GM12864 (cell line): ENCODE data around the gene BTNL2.
"Not testable (repeated sequence)": the region's sequence is repeated elsewhere in the genome, so short reads cannot be mapped to it uniquely, and the experiment has no call there.

Source experiments
- DNase-seq: peaks from one replicate; pipeline ENCODE4 v3.0.0-alpha.2; 2011; ENCODE audit warnings: low read depth
- H3K4me3 ChIP-seq: 2 replicates; pipeline ENCODE4 v1.5.1; 2011; ENCODE audit warnings: mild to moderate bottlenecking, low read depth, low read length, control low read depth
- TF ChIP-seq, protein P1 (sequence below): IDR thresholded peaks from 2 replicates; pipeline ENCODE4 v1.5.1; 2011; ENCODE audit warnings: low read depth, mild to moderate bottlenecking, moderate library complexity, low read length, control low read depth, inconsistent platforms; ENCODE audit errors: missing control alignments

The BTNL2 gene

DNA sequence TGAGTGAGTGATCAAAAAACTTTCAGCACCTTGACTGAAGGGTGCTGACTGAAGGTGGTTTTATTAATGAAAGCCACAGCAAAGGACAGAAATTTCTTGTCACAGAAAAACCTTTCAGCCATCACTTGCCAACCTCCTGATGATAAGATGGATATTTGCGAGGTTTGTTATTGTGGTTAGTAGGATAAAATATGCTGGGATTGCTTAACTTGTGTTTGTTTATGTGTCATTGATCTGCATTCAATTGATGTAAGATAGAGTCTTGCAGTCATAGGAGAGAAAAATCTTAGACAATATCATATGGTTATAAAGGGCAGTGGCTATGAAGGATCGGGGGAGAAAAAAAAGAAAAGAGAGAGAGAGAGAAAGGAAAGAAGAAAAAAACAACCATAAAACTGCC lies 36.5 kb downstream of the BTNL2 start:
- no peak for DNase-seq
- H3K4me3 ChIP-seq: no peak overlapping the region
- TF ChIP-seq, protein P1, sequence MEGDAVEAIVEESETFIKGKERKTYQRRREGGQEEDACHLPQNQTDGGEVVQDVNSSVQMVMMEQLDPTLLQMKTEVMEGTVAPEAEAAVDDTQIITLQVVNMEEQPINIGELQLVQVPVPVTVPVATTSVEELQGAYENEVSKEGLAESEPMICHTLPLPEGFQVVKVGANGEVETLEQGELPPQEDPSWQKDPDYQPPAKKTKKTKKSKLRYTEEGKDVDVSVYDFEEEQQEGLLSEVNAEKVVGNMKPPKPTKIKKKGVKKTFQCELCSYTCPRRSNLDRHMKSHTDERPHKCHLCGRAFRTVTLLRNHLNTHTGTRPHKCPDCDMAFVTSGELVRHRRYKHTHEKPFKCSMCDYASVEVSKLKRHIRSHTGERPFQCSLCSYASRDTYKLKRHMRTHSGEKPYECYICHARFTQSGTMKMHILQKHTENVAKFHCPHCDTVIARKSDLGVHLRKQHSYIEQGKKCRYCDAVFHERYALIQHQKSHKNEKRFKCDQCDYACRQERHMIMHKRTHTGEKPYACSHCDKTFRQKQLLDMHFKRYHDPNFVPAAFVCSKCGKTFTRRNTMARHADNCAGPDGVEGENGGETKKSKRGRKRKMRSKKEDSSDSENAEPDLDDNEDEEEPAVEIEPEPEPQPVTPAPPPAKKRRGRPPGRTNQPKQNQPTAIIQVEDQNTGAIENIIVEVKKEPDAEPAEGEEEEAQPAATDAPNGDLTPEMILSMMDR: no peak

DNA sequence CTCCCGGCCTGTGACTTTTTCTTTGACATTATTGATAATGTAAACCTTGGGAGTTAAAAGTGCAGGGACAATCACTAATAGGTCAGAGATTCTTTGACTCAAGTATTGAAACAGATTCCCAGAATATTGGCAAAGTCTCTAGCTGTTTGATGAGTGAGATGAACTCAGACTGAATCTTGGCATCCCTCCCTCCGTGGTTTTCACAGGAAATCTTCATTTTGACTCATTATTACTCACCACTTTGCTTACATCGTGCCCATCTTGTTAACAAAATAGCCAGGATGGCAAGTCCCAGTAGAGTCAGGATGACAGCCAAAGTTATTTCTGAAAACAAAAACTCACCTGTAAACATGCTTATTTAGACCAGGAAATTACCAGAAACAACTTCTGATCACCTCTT lies 37.3 kb downstream of the BTNL2 start:
- DNase-seq: no peak
- H3K4me3 ChIP-seq: no peak overlapping the region
- TF ChIP-seq, protein P1: no peak

DNA sequence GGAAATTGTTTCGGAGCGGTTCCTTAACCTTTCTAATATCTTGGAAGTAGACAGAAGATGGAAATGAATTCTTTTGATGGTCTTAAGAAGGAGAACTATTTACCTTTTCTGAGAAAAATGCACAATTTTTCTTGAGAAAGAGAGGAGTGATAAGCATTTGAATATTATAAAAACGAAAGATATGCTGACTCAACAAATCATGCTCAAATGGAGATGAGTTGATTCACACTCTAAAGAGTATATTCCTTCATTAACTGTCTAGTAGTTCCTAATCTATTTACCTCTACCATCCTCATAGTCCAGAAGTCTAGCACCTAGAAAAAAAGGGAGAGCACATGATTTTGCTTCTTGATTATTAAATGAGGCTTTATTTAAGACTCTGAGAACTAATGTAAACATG lies 39.3 kb downstream of the BTNL2 start:
- TF ChIP-seq, protein P1: no peak
- H3K4me3 ChIP-seq: no peak overlapping the region
- no peak for DNase-seq

DNA sequence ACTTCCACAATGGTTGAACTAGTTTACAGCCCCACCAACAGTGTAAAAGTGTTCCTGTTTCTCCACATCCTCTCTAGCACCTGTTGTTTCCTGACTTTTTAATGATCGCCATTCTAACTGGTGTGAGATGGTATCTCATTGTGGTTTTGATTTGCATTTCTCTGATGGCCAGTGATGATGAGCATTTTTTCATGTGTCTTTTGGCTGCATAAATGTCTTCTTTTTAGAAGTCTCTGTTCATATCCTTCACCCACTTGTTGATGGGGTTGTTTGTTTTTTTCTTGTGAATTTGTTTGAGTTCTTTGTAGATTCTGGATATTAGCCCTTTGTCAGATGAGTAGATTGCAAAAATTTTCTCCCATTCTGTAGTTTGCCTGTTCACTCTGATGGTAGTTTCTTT lies 47.8 kb downstream of the BTNL2 start:
- not testable (repeated sequence) for DNase-seq, H3K4me3 ChIP-seq

- DNase-seq, H3K4me3 ChIP-seq: not testable (repeated sequence)
Observed at GRCh38 chr6:32358548-32358947, 48.4 kb downstream of the BTNL2 start.

DNA sequence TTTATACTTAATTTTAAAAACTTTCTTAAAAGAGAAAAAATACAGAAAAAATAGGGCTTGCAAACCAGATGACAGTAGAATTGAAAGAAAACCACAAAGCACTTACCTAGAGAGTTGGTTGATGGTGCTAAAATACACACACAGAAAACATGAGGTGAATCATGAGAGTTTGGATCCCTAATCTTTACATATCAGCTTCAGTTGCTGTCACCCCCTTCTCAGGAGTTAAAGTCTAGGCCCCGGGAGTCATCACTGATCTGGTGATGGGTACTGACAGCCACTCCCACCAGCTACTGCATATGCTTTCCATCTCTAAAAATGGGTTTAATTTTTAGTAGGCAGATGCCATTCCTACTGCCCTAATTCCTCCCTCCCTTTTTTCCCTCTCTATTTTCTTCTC lies 52.0 kb downstream of the BTNL2 start:
- TF ChIP-seq, protein P1: no peak
- no peak overlapping the region for H3K4me3 ChIP-seq
- no peak for DNase-seq

DNA sequence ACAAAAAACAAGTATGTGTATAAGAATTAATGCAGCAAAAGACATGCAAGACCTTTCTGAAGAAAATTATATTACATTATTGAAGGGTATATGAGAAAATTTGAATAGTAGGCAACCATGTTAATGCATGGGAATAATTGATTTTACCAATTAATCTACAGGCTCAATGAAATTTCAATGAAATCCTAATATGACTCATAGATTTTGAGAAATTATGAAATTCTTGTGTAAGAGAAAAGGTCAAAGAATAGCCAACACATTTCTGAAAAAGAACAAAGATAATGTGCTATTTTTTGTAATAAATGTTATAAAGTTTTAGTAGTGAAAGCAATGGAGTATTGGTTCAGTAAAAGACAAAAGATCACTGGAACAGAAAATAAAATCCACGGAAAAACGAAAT lies 53.6 kb downstream of the BTNL2 start:
- DNase-seq: no peak
- no peak overlapping the region for H3K4me3 ChIP-seq
- TF ChIP-seq, protein P1: no peak
